GM18873 (cell line): Measurements from ENCODE around the gene TMEM184A.

Experiments
- ATAC-seq: cut with Tn5 transposase; IDR thresholded peaks from one replicate; pipeline ENCODE4 v1.9.1; 2021; ENCODE audit warnings: mild to moderate bottlenecking, moderate library complexity, moderate number of reproducible peaks; ENCODE audit not compliant: unreplicated experiment, low FRiP score

The TMEM184A gene

DNA sequence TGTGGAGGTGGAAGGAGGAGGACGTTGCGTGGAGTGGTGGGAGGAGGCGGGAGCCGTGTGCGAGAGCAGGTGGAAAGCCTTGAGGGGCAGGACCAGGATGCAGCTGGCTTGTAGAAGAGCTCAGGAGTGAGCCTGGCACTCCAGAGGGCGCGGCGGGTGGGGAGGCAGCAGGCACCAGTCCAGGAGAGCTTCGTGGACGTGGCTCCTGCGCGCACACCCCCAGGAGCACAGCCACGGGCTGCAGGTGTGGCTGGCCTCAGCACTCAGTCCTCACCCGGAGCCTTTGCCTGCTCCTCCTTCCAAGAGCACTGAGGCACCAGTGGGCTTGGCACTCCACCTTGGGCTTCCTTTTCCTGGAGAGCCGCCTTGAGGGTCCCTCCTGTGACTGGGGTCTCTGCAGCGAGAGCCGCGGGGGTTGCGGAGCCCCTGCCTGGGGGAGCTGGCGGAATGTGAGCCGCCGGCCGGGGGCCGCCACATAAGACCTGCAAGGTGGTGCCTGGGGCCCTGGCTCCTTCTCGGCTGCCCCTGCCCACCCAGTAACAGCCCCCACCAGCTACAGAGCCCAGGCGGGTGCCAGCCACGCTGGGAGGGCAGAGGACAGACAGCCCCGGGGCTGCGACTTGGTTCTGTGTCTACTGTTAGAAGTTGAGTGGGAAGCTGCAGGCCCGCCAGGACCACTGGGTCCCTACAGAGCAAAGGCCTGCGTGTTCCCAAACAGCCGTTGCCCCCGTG lies 14.4 kb downstream of the TMEM184A start:
- no peak for ATAC-seq

DNA sequence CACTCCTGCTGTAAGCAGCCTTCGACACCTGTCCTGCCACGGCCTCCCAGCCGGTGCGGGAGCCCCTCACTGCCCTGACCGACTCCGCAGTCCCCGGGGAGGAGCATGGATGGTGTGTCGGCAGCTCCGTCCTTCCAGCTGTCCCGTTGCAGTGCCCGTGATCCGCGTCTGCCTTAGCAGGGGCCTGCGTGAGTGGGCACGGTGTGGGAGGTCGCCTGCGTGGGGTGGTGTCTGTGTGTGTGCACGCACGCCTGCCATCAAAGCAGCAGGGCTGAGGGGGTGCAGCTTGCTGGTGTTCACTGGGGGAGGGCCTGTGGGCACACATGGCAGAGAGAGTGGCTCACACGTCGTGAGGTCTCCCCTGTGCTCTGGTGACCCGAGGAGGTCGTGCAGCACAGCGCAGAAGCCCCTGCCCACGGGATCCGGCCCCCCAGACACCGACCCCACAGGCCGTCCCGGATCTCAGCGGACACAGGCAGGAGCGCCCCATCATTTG lies 15.2 kb downstream of the TMEM184A start:
- ATAC-seq = no peak

DNA sequence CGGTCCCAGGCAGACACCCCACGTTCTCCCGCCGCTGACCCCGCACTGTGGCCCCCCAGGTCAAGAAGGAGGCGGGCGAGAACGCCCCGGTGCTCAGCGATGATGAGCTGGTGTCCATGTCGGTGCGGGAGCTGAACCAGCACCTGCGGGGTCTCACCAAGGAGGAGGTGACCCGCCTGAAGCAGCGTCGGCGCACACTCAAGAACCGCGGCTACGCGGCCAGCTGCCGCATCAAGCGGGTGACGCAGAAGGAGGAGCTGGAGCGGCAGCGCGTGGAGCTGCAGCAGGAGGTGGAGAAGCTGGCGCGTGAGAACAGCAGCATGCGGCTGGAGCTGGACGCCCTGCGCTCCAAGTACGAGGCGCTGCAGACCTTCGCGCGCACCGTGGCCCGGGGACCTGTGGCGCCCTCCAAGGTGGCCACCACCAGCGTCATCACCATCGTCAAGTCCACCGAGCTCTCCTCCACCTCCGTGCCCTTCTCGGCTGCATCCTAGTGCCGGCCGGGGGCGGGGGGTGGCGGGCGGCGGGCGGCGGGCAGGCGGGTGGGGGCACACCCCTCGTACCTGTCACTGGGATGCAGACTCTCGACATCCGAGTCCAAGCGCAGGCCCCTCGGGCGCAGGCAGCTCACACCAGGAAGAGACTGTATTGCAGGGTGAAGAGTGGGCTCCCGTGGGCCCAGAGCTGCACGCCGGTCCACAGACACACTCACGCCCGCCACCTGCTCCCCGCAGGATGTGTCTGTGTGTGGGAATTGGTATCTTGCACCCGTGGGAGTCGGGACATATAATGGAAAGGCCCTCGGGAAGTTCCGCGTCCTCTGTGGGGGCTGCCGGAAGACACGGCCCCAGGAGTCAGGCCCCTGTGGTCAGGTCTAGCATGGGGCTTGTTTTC lies 15.9 kb downstream of the TMEM184A start:
- ATAC-seq = no peak

DNA sequence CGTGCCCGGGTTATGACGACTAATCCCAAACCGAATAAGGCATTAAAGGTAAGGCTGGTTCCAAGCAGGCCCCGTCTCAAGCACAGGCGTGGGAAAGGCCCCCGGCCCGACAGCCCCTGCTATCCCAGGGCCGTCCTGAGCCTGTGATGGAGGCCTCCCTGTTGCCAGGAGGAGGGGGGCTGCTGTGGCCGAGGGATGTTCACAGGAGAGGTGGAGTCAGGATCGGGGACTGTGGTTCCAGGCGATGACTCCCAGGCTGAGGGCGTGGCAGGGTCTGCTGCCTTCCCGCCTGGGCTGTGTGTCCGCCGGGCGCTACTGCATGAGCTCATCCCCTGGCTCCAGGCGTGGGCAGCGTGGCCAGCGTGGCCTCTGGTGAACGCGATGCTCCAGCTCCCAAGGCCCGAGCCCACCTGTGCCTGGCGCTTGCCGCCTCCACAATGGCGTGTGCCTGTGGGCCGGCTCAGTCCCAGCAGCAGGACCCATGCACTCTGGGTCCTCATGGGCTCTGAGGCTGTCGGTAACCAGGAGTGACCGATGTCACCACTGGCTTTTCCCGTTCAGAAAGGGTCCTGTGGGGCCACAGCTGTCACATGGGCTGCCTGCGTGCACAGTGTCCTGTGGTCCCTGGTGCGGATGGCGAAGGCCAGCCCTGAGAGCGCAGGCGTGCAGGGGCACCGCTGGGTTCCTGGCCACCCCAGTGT lies 16.7 kb downstream of the TMEM184A start:
- no peak for ATAC-seq

DNA sequence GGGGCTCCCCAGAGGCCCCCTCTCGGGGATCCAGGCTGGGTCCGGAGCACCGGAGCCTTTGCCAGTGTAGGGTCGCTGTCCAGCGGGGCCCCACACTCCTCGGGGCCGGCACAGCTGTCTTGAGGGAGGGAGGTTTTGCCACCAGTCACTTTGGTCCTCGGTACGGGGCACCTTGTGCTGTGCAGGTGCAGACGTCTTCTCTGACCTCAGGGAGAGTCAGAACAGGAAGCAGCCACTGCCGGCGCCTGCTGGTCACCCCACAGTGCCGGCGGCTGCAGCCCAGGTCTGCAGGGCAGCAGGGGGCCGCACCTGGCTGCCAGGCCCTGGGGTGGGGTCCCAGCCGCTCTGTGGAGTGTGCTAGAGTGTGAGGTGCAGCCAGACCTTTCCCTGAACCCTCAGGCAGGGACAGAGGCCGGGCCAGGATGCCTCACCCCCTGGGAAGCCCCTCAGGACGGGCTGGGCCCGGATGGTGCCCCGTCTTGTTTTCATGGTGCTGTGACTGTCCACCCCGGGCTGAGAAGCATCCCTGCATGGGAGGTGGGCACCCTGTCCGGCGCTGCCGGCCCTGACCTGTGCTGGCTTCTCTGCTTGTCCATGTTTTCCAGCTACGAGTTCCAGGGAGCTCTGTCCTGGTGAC lies 17.3 kb downstream of the TMEM184A start:
- no peak for ATAC-seq

DNA sequence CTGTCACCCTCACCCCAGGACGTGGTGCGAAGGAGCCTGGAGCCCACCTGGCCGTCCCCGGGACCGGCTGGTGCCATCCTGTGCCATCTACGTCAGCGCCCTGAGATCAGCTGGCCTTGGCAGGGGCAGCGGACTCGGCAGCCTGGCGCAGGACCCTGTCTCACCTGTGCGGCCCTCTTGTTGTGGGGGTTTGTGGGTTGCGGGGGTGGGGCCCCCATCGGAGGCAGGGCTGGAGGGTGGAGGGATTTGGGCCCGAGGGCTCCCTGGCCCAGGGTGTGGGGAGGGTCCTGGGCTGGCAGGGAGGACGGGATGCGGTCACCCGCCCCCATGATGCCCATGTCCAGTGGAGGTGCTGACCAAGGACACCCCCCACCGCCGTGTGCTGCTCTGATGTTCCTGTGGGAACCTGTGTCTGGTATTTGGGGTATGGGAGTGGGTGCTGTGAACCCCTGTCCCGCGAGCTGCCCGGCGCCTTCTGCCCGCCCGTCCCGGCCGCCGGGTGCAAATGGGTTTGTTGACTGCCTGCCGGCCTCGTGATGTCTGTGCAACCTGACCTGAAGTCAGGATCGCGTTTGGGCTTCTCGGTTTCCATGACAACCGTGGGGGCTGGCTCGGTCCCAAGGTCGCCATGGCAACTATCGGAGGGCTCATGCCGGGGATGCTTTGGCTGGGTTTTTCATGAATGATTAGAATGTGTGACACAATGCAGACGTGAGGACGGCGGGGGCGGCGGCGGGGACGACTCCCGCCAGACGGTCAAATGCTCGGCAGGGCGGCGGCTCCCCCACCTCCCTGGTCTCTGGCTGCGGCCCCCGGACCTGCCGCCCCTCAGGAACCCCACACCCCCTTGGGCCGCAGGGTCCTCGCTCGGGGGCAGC lies 18.2 kb downstream of the TMEM184A start:
- no peak for ATAC-seq

DNA sequence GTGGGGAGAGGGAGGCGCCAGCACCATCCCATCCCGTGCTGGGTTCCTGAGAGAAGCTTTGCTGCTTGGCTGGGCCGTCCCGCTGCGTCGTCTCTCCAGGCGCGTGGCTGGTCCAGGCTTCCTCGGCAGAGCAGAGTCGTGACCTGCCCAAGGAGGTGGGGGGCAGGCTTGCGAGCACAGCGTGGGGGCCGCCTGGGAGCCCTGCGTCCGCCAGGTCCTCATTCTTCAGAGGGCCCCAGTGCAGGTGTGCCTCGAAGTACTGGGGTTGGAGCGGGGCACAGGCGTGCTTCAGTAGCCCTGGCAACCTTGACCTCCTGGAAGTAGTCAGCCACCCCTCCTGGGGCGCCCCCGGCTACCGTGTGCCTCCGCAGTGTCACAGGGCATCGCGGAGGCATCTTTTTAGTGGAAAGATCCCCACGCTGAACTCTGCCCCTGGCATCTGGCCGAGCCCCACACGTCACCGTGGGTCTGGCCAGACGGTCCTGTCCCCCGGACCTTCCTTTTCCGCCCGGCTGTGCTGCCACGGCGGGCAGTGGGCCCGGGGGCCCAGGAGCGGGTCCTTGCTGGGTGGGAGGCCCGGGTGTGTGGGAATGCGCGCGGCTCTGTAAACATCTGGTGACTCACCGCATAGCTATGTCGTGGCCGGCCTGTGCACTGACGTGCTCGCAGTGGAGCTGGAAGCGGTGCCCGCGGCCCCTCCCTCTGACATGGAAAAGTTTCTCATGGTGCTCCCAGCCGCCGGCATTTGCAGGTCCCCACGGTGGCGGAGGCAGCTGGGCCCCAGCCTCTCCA lies 19.1 kb downstream of the TMEM184A start:
- ATAC-seq = no peak

DNA sequence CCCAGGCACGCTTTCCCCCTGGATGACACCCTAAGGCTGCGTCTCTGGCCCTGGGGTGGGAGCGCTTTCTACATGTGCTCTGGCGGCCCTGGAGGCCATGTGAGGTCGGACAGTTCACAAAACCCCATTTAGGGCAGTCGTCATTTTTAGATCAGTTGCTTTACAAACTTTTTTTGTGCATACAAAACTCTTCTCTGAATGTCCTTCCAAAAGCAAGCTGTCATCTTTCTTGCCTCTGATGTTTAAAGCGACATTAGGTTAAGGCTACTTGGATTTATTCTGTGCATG lies 19.6 kb downstream of the TMEM184A start:
- no peak for ATAC-seq

DNA sequence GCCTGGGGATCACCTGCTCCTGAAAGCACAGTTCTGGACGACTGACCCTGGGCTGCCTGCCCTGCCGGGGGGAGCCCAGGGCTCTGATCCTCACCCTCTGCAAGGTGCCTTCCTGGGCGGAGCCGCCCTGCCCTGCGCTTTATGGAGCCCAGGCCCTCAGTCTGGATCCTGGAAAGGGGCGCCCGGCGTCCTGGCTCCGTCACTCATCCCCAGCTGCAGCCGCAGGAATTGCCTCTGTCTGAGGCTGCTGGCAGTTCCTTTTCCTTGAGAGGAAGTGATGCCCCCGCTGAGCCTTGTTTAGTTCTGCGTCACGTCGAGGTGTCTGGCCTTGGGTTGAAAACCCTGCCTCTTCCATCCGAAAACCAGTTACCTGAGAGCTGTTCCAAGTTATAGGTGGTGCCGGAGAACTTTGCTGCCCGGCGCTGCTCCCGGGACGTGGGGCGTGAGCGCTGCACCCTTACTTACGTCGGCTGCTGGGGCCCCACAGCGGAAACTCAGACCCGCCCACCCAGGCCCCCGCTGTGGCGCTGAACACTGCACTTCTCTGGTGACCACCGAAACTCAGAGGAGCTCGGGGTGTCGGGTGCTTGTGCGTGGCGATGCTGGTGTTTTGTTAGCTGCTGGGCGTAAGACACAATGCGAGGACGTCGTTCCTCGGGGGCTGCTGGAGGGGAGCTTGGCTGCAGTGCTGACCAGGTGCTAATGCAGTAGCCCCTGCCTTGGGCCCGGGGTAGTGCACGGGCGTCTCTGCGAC lies 20.1 kb downstream of the TMEM184A start:
- ATAC-seq = no peak

DNA sequence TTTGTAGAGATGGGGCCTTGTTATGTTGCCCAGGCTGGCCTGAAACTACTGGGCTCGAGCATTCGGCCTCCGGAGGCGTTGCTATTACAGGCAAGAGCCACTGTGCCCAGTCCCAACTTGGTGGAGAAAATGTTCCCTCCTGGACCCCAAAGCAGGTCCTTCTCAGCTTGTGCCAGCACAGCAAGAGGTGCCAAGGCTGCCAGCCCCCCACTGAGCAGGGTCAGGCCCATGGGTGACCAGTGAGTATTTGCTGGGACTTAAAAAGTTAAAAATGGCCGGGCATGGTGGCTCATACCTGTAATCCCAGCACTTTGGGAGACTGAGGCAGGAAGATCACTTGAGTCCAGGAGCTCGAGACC lies 20.9 kb downstream of the TMEM184A start:
- no peak for ATAC-seq

DNA sequence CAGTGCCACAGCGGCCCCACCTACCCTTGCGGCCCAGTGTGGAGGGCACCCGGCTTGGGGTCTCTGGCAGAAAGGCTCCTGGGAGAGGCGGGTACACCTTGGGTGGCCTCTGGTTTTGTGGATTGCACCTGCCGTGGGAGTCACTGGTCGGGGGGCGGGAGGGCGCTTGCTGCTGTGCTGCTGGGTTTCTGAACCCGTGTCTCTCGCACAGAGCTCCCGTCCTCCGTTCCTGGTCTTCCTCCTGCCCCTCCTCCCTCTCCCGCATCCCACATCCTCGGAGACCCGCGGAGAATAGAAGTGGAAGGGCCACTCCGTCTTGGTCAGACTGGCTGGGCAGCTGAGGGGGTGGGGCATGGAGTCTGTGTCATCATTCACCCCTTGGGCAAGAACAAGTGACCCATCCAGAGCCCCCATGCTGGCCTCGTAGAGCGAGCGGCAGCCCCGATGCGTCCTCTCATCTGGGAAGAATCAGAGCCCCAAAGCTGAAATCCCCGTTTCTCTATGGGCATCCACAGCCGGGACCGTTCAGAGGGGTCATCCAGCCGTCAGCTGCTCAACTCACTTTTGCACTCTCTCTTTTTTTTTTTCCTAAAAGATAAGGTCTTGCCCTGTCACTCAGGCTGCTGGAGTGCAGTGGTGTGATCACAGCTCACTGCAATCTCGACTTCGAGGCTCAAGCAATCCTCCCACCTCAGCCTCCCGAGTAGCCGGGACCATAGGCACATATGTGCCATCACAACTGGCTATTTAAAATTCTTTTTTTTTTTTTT lies 21.5 kb downstream of the TMEM184A start:
- no peak for ATAC-seq

DNA sequence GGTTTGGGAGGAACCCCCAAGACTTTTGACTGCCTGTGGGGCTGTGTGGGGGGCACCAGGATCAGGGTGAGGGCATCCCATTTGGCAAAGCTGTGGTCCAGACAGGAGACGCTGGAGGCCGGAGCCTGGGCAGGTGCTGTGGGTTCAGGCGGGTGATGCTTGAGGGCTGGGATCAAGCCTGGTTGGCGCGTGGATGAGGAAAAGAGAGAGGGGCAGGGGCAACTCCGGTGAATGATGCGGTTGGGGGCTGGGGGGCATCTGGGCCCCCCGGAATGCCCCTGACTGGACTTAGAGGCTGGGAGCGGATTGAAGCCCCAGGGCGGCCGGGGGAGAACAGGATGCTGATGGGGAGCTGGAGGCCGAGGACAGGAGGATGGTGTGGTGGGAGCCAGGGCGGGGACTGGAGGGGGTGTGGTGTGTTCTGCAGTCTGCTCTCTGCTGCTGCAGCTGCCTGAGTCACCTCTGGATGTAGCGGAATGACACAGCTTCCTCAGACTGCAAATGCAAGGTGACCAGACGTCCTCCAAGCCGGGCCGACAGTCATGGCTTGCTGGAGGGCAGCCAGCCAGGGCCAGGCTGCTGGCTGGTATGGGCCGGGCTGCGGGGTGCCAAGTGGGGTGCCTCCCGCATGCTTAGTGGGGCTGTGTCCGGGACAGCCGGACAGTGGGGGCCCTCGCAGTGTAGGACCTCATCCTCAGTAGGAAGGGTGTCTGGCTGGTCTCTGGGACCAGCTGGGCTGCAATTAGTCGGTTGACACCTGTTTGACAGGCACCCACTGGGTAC lies 22.3 kb downstream of the TMEM184A start:
- ATAC-seq = peak; percentile 39

DNA sequence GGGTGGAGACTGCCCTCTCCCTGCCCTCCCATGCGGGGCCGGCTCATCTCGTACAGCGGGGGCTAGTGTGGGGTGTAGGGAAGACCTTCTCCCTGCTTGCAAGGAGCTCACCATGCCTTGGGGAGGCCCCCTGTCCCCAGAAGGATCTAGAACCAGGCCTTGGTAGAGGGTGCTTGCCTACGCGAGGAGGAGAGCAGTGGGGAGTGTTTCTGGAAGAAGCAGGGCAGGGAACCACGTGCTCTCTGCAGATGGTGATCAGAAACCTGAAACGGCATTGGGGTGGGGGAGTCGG lies 22.8 kb downstream of the TMEM184A start:
- ATAC-seq = no peak

DNA sequence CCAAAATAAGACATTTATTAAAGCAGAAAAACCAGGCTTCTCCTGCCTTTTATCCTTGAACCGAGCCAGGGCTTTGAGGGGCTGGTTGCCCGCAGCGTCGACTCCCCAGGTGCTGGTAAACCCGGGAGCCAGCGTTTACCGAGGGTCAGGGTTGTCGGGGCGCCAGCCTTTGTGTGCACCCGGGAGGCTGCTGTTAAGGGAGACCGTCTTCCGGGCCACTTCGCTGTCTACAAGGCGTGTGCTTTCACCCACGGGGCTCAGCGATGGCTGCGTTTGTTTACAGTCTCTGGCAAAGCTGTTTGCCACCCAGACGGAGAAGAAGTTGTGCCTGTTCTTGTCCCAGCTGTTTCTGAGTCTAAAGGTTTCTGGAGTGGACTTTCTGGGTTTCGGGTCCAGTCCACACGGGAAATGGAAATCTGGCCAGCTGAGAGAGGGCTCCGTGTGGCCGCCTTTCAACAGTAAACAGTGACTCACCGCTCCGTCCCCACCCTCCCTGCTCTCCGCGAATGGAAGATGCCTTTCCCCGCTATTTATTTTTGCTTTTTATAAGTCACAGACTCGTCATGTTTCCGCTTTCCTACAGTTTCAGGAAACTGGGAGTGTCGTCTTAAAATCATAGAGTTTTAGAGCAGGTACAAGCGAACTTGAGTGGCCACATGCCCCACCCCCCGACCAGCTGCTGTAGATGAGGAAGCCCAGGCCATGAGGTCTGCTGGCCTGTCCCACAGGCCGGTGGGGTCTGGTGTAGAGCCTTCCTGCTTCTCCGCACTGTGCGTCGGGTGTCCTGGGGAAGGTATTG lies 23.4 kb downstream of the TMEM184A start:
- no peak for ATAC-seq

DNA sequence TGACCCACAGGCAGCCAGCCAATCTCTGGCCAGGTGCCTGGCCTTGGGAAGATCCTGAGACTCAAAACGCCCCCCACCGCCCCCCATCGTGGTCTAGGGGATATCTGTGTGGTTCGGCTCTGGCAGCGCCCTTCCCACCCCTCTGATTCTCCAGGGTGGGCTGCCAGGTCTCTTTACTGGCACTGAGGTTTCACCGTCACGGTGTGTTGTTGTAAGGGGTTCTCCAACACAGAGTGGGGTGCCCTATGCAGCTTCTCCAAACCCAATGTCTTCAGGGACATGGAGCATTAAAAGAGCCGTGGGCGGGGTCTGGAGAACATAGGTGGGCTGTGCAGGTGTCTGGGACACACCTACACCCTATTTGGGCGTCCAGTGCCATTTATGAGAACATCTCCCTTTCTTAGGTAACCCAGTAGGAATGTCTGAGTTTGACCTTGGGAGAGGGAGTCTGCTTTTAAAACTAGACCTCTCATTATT lies 24.0 kb downstream of the TMEM184A start:
- ATAC-seq = no peak

DNA sequence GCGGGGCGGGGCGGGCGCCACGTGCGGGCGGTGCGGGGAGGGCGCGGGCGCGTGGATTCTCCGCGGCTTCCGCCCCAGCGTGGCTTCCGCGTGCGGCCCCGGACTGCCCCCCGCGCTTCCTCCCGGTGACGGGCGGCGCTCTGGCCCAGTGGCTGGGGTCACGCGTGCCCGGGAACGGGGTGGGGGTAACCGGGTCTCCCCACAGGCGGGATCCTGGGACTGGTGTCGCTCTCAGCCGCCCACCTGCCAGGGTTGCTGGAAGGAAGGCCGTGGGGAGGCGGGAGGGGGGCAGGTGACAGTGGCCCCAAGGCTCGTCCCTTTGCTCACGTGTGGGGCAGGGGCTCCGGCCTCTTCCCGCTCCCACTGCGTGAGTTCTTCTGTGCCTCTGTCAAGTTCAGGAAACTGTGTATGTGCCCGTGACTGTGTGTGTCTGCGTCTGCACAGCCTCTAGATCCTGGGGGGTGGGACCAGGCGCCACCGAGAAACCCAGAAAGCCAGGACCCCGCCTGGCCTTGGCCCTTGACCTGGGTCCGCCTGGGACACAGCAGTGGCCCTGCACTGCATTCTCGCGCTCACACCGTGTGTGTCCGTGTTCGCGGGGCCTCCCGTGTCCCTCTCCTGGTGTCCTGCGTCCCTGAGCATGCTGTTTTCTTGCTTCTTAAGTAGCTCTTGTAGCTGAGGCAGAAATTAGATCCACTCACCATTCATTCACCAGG lies 24.6 kb downstream of the TMEM184A start:
- no peak for ATAC-seq
